Uterus (tissue), 4 donors: ENCODE measurements around the gene PTPRD. TPM values are rescaled to one million over a fixed set of nuclear protein-coding genes. Genes with fewer than 3 reads are reported as not detected.

ENCODE experiments used
- DNase-seq, 2 donors: peaks; one replicate each; pipeline ENCODE4 v3.0.0-alpha.2; 2019 to 2020
- H3K27ac ChIP-seq, 2 donors: fragments of 200-600 bp; sonication (generic); 1 replicate in 1 of 2; 2 replicates in 1 of 2; pipeline ENCODE4 v1.5.1; 2016 to 2018
- H3K27me3 ChIP-seq, 2 donors: fragments of 200-600 bp; sonication (generic); one replicate each; pipeline ENCODE4 v1.5.1; 2018 to 2019; ENCODE audit warnings: control low read depth in 1 of 2
- H3K36me3 ChIP-seq, 2 donors: fragments of 200-600 bp; sonication (generic); one replicate each; pipeline ENCODE4 v1.5.1; 2019; ENCODE audit warnings: control low read depth in 1 of 2
- H3K4me1 ChIP-seq, 2 donors: fragments of 200-600 bp; sonication (generic); one replicate each; pipeline ENCODE4 v1.5.1; 2018 to 2019; ENCODE audit warnings: control low read depth in 1 of 2
- H3K4me3 ChIP-seq, 2 donors: fragments of 200-600 bp; sonication (generic); 1 replicate in 1 of 2; 2 replicates in 1 of 2; pipeline ENCODE4 v1.5.1; 2018 to 2019; ENCODE audit warnings: mild to moderate bottlenecking in 1 of 2
- H3K9me3 ChIP-seq, 2 donors: fragments of 200-600 bp; sonication (generic); one replicate each; pipeline ENCODE4 v1.5.1; 2019; ENCODE audit warnings: control low read depth in 1 of 2
- CTCF ChIP-seq, 4 experiments: fragments of 200-600 bp in 2 of 4; fragments of 450-650 bp in 2 of 4; sonication (generic) in 2 of 4; IDR thresholded peaks; one replicate each; pipeline ENCODE4 v1.5.1; 2016 to 2019; ENCODE audit warnings: antibody characterized with exemption in 4 of 4, mild to moderate bottlenecking in 2 of 4, moderate library complexity in 1 of 4
- POLR2A ChIP-seq, 2 donors: fragments of 450-650 bp; IDR thresholded peaks; one replicate each; pipeline ENCODE4 v1.6.1; 2016; ENCODE audit warnings: antibody characterized with exemption in 2 of 2, mild to moderate bottlenecking in 1 of 2, moderate library complexity in 1 of 2
- intact Hi-C: fragments of 100-400 bp; cut with DNase I; formaldehyde crosslinking; loops from one replicate; pipeline ENCODE4 v1.15.1; 2023; ENCODE audit warnings: low total_unique reads
- total RNA-seq, 4 donors: library from RNA; depleted of rRNA in 3 of 4; stranded (reverse); fragments of >200 nt in 3 of 4; gene quantifications; one replicate each; pipeline versions ENCODE4 v1.1.0 to v1.2.4, GENCODE V29; 2014 to 2023
- donor health status: DM: yes; HTN: yes; CAD: no.

The PTPRD gene
- total RNA-seq, 4 donors from 2014 or later: 1.2 to 136 (median 26.4) TPM

DNA sequence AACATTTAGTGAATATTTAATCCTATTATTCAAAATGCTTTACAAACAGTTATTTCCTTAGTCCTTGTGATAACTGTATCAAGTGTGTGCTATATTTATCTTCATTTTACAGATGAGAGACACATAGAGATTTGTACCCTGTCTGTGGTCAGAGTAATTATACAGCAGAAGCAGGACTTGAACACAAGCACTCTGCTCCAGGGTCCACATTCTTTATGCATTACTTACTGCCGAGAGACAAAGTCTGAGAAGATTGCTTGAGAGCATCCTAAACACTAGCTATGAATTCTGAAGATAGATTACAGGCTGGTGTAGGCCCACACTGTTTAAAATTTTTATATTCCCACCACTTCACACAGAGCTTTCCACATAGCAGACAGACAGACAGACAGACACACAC, 1887.2 kb downstream of the PTPRD start:
- Histone ChIP-seq H3K4me1 (no peaks in the 10 kb centered on the region), H3K27ac (no peak overlapping the region), H3K27me3 (no peaks in the 10 kb centered on the region), H3K9me3 (no peaks in the 10 kb centered on the region), H3K4me3 (no peak overlapping the region), H3K36me3 (no peaks in the 10 kb centered on the region)
- intact Hi-C loops: no loop called here
- no peak for DNase-seq
- no peak for TF ChIP-seq CTCF (IDR thresholded peaks at IDR 0.05)
- TF ChIP-seq POLR2A (IDR thresholded peaks at IDR 0.05): no peak

DNA sequence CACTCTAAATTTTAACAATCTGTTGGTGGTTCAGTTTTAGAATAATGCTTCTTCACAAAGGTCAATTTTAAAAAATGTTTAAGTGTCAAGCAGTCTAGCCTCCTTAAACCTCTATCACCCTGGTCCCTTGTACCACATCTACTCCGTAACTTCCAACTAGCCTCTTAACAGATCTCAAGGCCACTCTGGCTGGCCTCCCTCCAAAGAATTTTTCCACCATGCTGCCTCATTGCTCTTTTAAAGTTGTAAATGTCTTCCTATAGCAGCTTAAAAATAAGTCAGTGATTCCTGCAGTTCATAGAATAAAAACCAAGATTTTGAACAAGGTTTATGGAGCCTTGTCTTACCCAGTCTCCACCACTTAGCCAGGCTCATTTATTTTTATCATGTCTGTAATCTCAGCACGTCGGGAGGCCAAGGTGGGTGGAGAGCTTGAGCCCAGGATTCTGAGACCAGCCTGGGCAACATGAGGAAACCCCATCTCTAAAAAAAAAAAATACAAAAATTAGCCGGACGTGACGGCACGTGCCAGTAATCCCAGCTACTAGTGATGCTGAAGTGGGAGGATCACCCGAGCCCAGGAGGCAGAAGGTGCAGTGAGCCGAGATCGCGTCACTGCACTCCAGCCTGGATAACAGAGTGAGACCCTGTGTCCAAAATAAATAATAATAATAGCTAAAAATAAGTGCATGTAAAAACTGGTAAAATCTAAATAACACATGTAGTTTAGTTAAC, 1888.4 kb downstream of the PTPRD start:
- no peak for DNase-seq
- TF ChIP-seq CTCF (IDR thresholded peaks at IDR 0.05) (no peak), POLR2A (IDR thresholded peaks at IDR 0.05) (no peak)
- no peak overlapping the region for H3K27ac ChIP-seq
- no peaks in the 10 kb centered on the region for H3K27me3 ChIP-seq
- H3K9me3 ChIP-seq: no peaks in the 10 kb centered on the region
- no peak overlapping the region for H3K4me3 ChIP-seq
- intact Hi-C loops: no loop called here
- no peaks in the 10 kb centered on the region for H3K4me1 ChIP-seq
- no peaks in the 10 kb centered on the region for H3K36me3 ChIP-seq

GRCh38 chr9:8723195-8723594, 1889.6 kb downstream of the PTPRD start:
- Histone ChIP-seq H3K4me3 (no peak overlapping the region), H3K36me3 (no peaks in the 10 kb centered on the region), H3K27me3 (no peaks in the 10 kb centered on the region), H3K27ac (no peak overlapping the region), H3K9me3 (no peaks in the 10 kb centered on the region), H3K4me1 (no peaks in the 10 kb centered on the region)
- intact Hi-C loops: no loop called here
- DNase-seq: no peak
- TF ChIP-seq POLR2A (IDR thresholded peaks at IDR 0.05) (no peak), CTCF (IDR thresholded peaks at IDR 0.05) (no peak)

- H3K27ac ChIP-seq: no peak overlapping the region
- no peaks in the 10 kb centered on the region for H3K36me3 ChIP-seq
- no peaks in the 10 kb centered on the region for H3K27me3 ChIP-seq
- intact Hi-C loops: no loop called here
- no peaks in the 10 kb centered on the region for H3K9me3 ChIP-seq
- DNase-seq: no peak
- TF ChIP-seq CTCF (IDR thresholded peaks at IDR 0.05) (no peak), POLR2A (IDR thresholded peaks at IDR 0.05) (no peak)
- no peaks in the 10 kb centered on the region for H3K4me1 ChIP-seq
- H3K4me3 ChIP-seq: no peak overlapping the region
Measured at GRCh38 chr9:8719833-8720486, 1892.8 kb downstream of the PTPRD start.

DNA sequence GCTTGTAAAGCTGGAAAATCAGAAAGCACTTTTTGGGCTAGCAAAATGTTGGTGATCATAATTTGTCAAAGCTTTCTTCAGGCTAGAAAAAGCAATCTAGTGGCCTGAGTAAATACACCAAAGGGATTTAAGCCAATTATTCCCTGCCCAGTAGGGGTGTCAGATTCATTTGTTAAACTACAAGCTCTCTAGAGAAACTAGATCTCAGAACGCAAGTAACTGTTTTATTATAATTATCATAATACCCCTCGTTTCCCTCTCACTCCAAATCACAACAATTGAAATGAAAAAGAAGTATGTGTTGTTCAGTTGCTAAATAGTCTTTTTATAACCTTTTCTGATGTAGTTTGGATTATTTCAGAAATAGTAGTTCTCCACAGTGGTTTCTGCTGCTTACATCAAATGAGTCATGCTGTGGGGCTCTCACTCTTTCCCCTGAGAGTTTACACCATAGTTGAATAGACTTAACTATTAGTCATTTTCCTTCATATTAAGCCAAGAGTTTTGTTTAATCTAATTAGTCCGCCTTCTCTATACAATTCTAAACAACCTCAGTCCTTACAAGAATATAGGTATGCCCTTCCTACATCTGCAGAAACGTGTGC, 1894.6 kb downstream of the PTPRD start:
- intact Hi-C loops: no loop called here
- Histone ChIP-seq H3K4me3 (no peak overlapping the region), H3K27me3 (no peaks in the 10 kb centered on the region), H3K36me3 (no peaks in the 10 kb centered on the region), H3K27ac (no peak overlapping the region), H3K9me3 (no peaks in the 10 kb centered on the region), H3K4me1 (no peaks in the 10 kb centered on the region)
- DNase-seq: no peak
- TF ChIP-seq POLR2A (IDR thresholded peaks at IDR 0.05) (no peak), CTCF (IDR thresholded peaks at IDR 0.05) (no peak)
